ENCODE measurements around the gene UBE2H.
"Not testable (repeated sequence)": the region's sequence is repeated elsewhere in the genome, so short reads cannot be mapped to it uniquely, and the experiment has no call there.

Gene UBE2H

DNA sequence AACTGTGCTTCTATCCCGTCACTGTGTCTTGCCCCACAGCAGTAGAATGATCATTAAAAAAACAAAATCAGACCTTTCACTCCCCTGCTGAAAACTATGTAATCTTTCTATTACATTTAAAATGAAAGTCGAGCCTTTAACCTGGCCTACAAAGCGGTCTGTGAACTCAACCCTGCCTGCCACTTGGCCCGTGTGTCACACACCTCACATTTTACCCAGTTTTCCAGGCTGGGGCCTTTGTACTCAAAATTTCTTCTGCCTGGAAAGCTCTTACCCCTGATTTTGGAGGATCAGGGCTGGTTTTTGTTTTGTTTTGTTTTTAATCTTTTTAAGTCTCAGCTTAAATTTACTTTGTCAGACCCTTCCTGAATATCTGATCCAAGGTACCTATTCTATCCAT lies 82.1 kb downstream of the UBE2H start:
- no peak for DNase-seq

- no peak for DNase-seq
These were observed 86.5 kb downstream of the UBE2H start for GRCh38 chr7:129866251-129866650.

- no peak for DNase-seq
These were observed 86.9 kb downstream of the UBE2H start for GRCh38 chr7:129865925-129866201.

DNA sequence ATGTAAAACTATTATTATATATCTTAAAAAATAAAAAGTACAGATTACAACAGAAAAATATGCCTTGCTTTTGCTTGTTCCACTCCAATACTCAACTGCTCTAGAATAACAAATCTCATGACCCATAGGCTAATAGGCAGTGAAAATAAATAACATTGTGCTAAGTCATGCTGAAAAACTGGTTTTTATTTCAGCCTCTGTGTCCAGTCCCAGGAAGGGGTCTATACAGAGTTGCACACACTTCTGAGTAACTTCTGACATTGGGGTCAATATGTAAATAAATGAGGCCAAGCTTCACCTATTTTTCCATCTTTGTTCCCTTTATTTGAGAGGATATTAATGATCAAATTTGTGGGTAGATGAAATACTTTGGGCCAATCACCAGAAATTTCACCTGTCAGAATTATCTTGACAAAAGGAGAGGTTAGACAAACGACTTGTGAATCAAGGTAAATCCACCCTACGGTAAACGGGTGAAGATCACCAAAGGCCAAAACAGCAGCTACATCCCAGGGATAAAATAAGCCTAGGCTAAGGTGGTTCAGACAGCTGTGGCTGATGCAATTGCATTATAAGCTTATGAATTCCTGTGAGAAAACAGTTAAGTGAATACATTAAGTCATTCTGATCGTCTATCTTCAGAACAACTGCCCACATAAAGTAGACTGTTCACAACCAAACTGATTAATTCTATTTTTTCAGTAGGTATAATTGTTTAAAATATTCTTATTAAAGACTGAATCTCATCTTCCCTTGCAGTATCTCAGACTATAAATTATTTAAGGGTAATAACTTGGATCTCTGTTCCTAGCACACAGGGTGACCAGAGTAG lies 87.5 kb downstream of the UBE2H start:
- DNase-seq = no peak

DNA sequence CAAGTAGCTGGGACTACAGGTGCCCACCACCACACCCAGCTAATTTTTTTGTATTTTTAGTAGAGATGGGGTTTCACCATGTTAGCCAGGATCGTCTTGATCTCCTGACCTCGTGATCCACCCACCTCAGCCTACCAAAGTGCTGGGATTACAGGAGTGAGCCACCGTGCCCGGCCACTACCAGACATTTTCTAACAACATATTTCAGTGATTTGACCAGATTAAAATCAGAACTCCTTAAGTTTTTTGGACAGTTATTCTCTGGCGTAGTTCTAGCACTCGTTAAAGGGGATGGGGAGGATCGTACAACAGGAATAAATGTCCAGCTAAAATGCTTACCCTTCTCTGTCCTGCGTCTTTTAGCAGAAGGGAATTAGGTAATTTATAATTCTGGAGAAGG lies 88.1 kb downstream of the UBE2H start:
- DNase-seq = not testable (repeated sequence)

DNA sequence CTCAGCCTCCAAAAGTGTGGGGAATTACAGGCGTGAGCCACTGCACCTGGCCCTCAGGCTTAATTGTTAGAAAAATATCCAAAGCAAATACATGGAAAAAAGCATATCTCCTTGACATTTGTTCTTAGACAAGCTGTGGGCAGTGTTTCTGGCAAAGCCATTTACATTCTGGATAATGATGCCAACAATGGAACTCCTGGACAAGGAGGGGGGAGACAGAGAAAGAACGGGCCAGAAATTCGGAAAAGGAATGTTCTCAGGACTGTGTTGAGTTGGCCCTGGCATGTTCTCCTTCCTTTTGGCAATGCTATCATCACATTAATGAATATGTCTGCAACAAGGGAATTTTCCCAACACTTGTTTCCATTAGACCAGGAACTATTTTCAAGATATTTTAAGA lies 88.7 kb downstream of the UBE2H start:
- DNase-seq = no peak

DNA sequence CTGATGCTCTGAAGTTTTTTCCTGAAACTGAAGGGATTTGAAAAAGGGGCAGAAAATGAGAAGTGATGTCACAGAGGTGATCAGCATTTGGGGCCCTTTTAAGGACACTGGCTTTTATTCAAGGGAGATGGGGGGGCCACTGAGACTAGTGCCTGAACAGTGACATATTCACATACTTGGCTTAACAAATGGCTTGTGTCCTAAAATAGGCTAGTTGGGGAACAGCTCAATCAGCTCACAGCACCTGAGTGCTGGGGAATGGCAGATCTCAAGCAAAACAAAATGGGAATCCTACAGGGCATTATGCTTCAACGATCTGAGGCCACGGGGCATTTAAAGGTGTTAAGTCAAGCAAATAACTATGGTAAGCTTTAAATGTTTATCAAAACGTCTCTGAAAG lies 90.1 kb downstream of the UBE2H start:
- no peak for DNase-seq

DNA sequence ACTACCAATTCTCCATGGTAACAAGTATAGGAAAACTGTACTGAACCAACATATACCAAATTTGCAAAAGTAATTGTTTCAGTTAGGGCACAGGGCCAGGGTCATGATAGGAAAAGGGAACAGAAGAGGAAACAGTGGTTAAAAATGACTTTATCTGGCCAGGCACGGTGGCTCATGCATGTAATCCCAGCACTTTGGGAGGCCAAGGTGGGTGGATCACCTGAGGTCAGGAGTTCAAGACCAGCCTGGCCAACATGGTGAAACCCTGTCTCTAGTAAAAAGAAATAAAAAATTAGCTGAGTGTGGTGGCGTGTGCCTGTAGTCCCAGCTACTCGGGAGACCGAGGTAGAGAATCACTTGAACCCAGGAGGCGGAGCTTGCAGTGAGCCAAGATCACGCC lies 92.0 kb downstream of the UBE2H start:
- DNase-seq = peak in 3 of 4 experiments; percentile 8 to 26 (median 15)

DNA sequence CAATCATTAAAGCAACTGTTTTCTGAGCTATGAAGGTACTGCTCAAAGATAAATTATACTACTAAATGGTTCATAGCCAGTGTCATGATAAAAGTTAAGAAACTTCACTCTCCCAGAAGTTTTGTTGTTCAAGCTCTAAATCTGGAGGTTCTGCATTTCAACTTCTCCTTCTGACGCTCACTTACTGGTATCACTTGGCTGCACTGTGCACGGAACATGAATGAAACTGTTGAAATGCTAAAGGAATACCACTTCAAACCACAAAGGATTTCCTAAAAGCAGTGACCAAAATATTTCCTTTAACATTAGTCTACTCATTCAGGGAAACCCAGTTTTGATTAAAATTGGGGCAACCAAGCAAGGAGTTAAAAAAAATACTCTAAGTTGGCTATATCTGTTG lies 93.6 kb downstream of the UBE2H start:
- DNase-seq = peak; percentile 67 to 91 (median 83)

GRCh38 chr7:129858490-129858889 lies 94.3 kb downstream of the UBE2H start:
- DNase-seq = peak in 2 of 4 experiments; percentile 33

GRCh38 chr7:129857313-129857712 lies 95.4 kb downstream of the UBE2H start:
- no peak for DNase-seq

DNA sequence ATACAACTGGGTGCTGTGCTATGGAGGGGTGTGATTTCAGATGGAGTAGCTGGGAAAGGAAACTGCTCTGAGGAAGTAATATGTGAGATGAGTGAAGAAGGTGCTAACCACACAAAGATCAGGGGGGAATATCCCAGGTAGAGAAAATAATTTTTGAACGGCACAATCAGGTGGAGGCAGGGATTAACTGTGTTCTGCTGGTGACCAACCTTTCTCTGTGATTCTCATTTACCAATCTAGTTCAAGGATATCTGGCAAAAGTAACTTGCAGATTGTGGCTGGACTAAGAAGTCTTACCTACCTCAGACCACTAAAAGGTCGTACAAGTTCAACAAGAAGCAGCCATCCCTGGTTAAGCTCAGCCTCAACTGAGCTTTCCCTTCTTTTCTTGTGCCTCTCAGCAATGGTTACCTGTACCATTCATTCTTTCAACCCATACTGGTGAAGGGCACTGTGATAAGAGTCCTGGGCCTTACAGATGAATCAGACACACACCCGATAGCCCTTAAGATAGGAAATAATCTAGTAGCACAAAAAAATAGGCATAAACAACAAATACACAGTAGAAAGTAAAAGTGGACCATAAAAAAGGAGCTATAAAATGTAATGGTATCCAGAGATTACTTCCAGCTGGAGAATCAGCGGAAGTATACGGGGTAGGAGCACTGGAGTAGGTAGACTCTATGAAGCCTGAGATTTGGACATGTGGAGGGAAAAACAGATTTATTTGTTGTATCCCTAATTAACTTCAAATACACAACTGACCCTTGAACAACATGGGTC lies 96.6 kb downstream of the UBE2H start:
- DNase-seq = no peak

GRCh38 chr7:129855234-129855673 lies 97.5 kb downstream of the UBE2H start:
- no peak for DNase-seq

DNA sequence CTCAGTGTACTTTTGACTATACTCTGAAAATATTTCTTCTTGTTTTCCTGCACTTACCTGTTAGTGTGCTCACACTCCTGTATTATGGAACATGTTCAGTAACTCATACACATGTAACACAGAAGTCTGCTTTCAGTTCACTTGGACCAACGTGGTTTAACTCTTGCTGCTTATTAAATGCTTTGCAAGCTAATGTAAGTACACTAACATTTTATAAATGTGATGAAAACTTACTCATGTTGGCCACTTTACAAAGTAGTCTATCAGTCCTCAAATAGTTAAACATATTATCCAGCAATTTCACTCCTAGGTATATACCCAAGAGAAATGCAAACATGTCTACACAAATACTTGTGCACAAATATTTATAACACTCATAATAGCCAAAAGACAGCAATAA lies 98.4 kb downstream of the UBE2H start:
- no peak for DNase-seq

GRCh38 chr7:129853661-129854268 lies 99.0 kb downstream of the UBE2H start:
- DNase-seq = no peak

DNA sequence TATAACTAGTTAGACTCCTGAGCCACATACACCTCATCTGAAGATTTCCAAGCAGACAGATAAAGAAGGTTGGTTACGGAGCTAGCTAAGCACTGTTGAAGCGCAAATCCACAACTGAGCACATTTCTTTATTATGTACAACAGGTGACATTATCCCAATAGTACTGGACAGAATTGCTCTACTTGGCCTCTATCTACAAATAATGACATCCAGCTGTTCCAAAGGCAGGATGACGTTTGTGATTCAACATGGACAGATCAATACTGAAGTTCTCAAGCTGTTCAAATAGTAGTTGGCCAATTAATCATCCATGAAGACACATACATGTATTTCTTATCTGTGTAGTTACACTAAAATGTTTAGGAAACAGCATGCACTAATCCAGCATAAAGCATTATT lies 101.0 kb downstream of the UBE2H start:
- no peak for DNase-seq

- DNase-seq = no peak
These were observed 101.6 kb downstream of the UBE2H start for GRCh38 chr7:129851174-129851573.

GRCh38 chr7:129848436-129848835 lies 104.3 kb downstream of the UBE2H start:
- DNase-seq = no peak

DNA sequence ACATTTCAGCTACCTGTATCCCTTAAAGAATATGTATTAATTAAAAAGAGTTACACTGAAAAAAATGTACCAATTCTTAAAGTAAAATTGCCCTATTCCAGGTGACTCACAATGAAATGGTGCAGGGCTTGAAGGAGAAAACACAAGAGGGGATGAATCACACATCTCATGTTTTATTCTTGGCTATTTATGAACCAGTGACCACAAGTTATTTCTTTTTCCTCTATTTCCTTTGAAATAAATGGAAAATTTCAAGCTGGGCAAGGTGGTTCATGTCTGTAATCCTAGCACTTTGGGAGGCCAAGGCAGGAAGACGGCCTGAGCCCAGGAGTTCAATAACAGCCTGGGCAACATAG lies 106.8 kb downstream of the UBE2H start:
- DNase-seq = peak in 2 of 4 experiments; percentile 49 to 66

DNA sequence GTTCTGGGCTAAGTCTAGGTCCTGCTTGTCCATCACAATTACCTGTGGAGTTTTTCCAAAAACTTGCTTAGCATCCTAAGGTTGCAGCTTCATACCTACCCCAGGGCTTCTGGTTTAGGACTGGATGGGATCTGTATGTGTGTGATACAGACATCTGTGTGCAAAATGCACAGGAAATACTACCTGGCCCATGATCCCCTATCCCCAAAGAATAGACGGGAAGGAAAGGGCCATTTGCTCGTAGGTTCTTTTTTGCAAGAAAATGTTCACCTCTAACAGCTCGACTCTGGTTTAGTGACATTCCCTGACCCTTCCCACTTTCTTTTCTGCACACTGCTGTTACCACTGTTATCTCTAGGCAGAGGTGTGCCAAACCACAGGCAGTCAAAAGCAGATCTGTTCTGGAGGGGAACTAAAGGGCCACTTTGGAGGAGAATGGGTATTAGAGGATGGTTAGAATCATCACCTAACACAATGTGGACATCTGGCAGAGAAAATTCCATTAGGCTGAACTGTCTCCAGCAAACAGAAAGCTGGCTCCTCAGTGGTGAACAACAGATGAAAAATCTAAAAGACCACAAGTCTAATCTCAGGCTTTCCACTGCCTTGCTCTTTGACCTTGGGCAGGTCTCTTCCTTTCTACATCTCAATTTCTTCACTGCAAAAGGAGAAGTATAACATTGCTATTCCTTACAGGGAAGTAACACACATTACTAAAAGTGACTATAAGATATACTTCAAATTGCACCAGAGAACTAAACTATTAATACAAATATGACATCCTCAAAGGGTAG lies 107.4 kb downstream of the UBE2H start:
- peak; percentile 17 to 67 (median 54) for DNase-seq

DNA sequence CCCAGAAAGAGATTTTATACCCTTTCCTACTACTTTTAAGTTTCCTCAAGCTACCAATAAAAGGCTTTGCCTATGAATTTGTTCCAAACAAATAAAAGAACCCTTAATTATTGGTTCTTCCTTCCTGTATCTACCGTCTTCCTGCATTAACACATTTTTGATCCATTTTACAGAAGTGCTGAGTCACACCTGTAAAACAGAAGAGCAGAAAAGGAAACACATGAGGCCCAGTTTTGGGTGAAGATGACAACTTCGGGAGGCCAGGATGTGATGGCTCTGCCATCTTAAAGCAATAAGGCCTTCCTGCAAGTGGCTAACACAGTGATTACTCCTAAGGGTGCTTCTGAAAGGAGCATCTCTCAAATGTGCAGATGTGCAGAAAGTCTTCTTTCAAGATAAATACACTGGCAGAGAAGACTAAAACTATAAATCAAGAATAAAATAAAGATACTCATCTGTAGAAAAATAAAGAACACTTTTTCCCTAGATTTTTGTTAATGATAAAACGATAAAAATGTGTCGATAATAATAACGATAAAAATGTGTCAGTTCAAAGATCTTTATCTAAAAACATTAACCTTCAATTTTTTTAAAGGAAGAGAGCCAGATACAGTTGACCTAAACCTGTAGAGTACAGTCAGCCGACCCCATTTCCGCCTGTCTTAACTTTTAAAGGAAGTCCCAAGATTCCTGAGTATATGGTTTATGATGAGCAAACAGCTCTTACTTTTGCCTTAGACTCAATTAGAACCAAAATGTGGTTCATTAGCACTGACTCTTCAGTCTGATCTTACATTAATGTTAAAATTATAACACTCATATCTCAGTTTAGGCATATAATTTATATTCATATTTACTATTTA lies 108.6 kb downstream of the UBE2H start:
- peak in 1 of 4 experiments; percentile 8 for DNase-seq

DNA sequence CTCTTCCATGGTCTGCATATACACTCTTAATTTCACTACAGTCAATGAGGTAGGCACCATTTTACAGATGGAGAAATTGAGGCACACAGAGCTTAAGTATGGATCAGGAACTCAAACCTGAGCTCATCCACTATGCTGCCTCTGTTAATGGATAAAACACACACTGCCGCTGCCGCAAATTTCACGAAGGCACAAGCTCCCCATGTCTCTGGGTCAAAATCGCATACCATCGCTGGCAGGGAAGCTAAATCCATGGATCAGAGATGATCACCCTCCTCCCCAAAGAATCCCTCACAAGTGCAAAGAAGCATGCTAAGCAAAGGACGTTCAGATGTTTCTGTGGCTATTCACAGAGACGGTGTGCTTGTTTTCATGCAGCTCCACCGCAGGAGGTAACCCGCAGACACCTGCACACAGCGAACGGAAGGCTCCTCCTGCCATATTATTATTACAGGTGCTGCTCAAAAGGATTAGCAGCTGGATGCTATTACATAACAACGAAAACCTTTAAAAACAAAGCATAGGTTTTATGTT lies 109.3 kb downstream of the UBE2H start:
- DNase-seq = no peak

All from suppressor macrophage (primary cell).